HG02642 (cell line): ENCODE results near the gene PPWD1.
"Not testable (repeated sequence)": the region's sequence is repeated elsewhere in the genome, so short reads cannot be mapped to it uniquely, and the experiment has no call there.

Source experiments
- ATAC-seq: cut with Tn5 transposase; IDR thresholded peaks from one replicate; pipeline ENCODE4 v1.9.1; 2021; ENCODE audit warnings: mild to moderate bottlenecking; ENCODE audit not compliant: unreplicated experiment, poor library complexity

The PPWD1 gene

GRCh38 chr5:65562731-65563701, at the start of gene PPWD1, which contains the start of gene CENPK:
TSS of gene PPWD1 (plus strand) at chr5:65563296. CDS start at chr5:65563311, 15 bp downstream.
TSS of gene CENPK (minus strand) at chr5:65563168. CDS start at chr5:65554907, 8,261 bp downstream.
- peak; percentile 99 for ATAC-seq

GRCh38 chr5:65525726-65526125, 37.4 kb upstream of the PPWD1 start:
- ATAC-seq = no peak

DNA sequence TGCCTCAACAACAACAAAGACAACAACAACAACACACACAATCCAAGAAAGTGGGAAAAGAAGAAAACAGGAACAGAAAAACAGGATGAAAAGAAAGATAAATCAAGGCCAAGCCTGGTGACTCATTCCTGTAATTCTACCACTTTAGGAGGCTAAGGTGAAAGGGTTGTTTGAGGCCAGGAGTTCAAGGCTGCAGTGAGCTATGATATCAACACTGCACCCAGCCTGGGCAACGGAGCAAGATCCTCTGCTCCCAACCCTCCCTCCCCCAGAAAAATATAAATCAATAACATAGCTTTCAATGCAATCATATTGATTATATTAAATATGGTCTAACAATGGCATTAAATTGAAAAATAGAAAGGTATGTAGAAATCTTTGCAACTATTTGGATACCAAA, 32.2 kb upstream of the PPWD1 start:
- no peak for ATAC-seq

DNA sequence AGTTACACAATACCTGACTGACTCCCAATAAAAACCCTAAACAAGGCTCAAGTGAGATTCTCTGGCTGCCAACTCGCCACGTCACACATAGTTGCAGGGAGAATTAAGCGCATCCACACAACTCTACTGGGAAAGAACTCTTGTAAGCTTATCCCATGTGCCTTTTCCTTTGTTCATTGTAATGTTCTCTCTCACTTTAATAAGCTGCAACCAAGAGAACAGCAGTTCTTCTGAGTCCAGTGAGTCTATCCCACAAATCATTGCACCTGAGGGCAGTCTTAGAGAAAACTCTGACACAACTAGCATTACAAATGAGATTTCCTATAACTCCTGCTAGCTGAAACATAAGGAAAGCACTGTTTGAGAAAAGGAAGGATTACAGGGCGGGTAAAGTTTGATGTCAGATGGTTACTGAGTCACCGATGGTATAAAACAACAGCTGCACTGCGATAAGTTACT, 27.5 kb upstream of the PPWD1 start:
- ATAC-seq = no peak

DNA sequence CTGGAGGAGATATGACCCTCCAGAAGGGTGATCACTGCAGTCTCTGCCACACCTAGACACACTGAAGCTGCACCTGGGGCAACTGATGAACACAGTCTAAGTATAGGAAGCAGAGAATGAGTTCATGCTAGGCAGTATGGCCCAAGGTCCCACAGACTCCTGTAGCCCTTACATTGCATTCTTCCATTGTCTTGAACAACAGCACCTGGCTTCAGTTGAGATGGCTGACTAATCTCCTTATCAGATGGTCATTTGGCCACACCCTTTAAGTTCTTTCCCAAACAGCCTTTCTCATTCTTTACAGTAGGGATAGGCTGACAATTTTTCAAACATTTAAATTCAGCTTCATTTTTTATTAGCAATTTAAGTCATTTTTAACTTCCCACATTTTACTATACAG, 23.3 kb upstream of the PPWD1 start:
- no peak for ATAC-seq

DNA sequence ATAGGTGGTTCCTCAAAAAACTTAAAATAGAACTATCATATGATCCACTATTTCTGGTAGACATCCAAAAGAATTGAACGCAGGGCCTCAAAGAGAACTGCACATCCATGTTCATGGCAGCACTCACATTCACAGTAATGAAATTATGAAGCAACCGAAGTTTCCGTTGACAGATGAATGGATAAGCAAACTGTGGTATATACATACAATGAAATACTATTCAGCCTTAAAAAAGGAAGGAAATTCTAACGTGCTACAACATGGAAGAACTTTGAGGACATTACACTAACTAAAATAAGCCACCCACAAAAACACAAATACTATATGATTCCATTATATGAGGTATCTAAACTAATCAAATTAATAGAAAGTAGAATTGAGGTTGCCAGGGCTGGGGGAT, 18.6 kb upstream of the PPWD1 start:
- no peak for ATAC-seq

- ATAC-seq = no peak
Observed at GRCh38 chr5:65546141-65546540, 17.0 kb upstream of the PPWD1 start.

DNA sequence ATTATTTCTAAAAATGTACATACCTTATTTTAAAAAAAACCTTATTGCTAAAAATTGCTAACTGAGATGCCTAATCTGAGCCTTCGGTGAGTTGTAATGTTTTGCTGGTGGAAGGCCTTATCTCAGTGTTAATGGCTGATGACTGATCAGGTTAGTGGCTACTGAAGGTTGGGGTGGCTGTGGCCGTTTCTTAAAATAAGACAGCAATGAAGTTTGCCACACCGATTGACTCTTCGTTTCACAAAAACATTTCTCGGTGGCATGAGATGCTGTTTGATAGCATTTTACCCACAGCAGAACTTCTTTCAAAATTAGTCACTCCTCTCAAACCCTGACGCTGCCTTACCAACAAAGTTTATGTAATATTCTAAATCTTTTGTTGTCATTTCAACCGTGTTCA, 14.8 kb upstream of the PPWD1 start:
- ATAC-seq = no peak

DNA sequence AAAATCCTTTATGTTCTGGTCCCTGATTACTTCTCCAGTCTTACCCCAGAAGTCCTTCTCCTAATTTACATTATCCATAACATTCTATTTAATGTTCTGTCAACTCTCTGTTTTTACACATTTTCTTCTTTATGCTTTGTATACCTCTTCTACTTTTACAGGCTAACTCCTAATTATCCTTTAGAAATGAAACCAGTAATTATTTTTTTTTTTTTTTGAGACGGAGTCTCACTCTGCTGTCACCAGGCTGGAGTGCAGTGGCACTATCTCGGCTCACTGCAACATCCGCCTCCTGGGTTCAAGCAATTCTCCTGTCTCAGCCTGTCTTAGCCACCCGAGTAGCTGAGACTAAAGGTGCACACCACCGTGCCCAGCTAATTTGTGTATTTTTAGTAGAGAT, 9.2 kb upstream of the PPWD1 start:
- ATAC-seq = no peak

GRCh38 chr5:65555287-65555686, 7.8 kb upstream of the PPWD1 start:
- ATAC-seq = no peak

DNA sequence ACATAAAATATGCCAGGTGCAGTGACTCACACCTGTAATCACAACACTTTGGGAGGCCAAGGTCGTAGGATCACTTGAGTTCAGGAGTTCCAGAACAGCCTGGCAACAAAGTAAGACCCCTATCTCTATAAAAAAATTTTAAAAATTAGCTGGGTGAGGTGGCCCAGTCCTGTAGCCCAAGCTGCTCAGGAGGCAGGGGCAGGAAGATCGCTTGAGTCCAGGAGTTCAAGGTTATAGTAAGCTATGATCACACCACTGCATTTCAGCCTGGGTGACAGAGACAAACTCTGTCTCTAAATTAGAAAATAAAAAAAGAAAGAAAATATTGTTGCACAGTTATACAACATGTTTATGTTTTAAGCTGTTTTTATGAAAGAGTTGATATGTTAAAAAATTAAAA, 6.9 kb upstream of the PPWD1 start:
- ATAC-seq = no peak

DNA sequence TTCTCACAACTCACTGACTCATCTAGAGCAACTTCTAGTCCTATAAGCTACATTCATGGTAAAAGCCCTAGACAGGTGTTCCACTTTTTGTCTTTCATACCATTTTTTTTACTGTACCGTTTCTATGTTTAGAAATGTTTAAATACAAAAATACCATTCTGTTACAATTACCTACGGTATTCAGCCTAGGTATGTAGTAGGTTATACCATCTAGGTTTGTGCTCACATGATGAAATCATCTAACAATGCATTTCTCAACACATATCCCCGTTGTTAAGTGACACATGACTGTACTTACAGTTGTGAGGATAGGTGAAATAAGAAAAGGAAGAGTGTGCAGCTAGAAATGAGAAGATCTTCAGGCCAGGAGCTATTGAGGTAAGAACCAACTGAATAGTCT, 6.4 kb upstream of the PPWD1 start:
- ATAC-seq = no peak

DNA sequence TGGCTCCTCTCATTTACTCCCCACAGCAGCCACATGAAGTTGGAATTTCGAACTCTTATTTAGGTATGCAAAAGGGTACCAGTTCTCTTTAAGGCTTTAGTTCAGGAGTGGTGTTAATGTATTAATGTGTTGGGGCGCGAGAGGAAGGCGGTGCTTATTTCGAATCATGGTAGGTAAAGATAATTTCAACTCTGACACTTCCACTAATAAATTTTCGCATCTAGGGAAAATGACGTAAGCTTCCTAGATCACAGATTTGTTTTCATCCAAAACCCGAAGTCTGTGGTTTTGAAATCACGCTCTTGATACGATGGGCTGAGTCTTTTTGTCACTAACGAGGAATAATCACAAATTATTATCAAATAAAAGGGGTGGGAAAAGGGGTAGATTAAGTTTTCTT, 681 bp downstream of the PPWD1 start:
- no peak for ATAC-seq

DNA sequence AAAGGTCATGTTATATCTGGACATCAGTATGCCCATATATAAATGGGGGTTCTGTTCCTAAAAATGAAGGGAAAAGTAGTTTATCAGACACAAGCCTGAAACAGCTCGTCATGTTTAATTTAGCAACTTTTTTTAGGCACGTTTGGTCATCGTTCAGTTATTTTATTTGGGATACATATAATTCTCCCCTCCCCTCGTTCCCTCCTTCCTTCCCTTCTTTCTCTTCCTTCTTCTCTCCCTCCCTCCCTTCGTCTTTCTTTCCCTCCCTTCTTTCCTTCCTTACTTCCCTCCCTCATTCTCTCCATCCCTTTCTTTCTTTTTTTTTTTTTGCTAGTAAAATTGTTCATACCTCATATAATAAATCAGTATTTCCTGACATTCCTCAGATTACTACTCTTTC, 3.4 kb downstream of the PPWD1 start:
- no peak for ATAC-seq

DNA sequence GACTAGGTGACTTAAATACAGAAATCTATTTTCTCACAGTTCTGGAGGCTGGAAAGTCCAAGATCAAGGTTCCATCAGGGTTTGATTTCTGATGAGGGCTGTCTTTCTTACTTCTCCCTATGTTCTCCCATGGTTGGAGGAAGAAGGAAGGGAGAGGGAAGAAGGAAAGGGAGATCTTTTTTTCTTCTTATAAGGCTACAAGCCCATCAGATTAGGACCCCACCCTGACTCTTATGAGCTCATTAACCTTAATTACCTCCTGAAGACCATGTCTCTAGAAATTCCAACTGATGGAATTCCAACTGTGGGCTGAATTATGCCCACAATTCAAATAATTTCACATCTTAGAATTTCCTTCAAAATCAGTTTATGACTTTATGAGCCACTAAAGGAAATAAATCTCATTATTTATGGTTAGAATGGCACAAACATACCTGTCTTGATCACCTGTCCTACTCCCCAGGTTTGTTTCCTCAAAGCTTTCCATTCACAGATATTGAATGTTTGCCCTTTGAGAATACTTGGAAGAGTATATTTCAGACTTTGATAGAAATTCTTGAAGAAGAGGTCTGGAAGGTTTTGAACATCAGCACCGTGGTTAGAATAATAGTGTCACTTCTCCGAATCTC, 7.6 kb downstream of the PPWD1 start:
- no peak for ATAC-seq

DNA sequence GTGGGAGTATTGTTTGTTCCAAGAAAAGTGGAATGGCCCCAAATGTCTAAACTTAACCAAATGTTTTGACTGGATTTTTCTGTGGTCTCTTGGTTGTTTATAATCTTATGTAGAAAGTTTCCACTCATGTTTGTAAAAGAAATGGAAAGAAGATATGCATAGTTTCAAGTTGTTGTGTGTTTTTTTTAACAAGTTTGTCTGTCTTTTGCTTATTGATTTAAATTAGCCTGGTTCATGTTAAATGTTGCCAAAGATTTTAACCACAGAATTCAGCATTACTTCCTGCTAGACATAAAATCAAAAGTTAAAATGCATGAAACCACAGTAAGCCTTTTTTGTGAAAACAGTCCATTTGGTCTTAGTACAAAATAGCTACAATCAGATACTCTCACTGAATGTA, 14.0 kb downstream of the PPWD1 start:
- ATAC-seq = no peak

DNA sequence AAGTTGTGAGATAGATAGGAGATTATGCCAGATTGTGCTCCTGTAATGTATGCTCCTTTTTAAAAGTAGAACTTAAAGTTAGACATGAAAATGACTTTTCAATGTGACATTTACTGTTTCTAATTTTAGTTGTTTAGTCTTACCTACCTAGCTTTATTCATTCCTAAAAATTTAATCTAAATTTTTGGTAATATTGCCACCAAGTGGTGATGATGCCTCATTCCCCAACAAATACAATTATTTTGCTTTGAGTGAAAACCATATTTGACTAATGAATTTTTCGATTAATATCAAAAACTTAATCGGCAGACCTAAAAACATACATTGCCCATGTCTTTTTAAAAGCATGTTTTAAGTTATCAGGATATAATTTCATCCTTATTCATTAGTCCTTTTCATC, 25.6 kb downstream of the PPWD1 start:
- ATAC-seq = no peak

DNA sequence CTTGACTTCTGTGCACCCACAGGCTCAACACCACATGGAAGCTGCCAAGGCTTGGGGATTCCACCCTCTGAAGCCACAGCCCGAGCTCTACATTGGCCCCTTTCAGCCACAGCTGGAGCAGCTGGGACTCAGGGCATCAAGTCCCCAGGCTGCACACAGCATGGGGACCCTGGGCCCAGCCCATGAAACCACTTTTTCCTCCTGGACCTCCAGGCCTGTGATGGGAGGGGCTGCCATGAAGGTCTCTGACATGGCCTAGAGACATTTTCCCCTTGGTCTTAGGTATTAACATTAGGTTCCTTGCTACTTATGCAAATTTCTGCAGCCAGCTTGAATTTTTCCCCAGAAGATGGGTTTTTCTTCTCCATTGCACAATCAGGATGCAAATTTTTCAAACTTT, 38.7 kb downstream of the PPWD1 start:
- ATAC-seq = not testable (repeated sequence)

DNA sequence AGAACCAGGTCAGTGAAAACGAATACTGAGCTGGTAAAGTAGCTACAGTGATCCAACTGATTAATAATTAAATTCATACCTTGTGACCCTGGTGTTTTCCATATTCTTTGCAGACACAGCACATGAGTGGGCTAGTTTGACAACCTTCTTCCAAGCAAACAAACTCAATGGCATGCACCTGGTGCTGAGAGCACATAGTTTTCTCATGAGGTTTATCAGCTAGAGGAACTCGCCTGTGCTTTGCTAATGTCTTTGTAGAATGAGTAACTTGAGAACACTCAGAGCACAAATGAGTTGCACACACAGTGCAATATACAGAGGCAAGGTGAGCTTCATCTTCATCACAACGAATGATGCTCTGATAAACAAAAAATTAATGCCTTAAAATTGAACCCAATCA, 48.4 kb downstream of the PPWD1 start:
- ATAC-seq = no peak

GRCh38 chr5:65612298-65612907, 49.3 kb downstream of the PPWD1 start:
- no peak for ATAC-seq

- ATAC-seq = no peak
Observed at GRCh38 chr5:65620021-65620420, 56.9 kb downstream of the PPWD1 start.
